Muscle layer of colon (tissue), 2 donors: Measurements from ENCODE around the gene CCDC97.

Experiments
- H3K27ac ChIP-seq: one replicate; pipeline ENCODE4 v1.7.0; 2013; ENCODE audit warnings: low read depth, mild to moderate bottlenecking, low read length, moderate library complexity
- H3K27me3 ChIP-seq, 2 donors: one replicate each; pipeline ENCODE4 v1.7.0; 2013; ENCODE audit warnings: low read length in 2 of 2, mild to moderate bottlenecking in 2 of 2; ENCODE audit not compliant: insufficient read depth in 2 of 2, control insufficient read depth in 1 of 2
- H3K36me3 ChIP-seq: one replicate; pipeline ENCODE4 v1.7.0; 2013; ENCODE audit warnings: mild to moderate bottlenecking, low read length; ENCODE audit not compliant: insufficient read depth
- H3K4me1 ChIP-seq: one replicate; pipeline ENCODE4 v1.7.0; 2013; ENCODE audit warnings: mild to moderate bottlenecking, low read length; ENCODE audit not compliant: insufficient read depth
- H3K4me3 ChIP-seq, 2 donors: one replicate each; pipeline ENCODE4 v1.7.0; 2013; ENCODE audit warnings: low read length in 2 of 2, low read depth in 1 of 2, mild to moderate bottlenecking in 1 of 2, moderate library complexity in 1 of 2
- H3K9ac ChIP-seq: one replicate; pipeline ENCODE4 v1.7.0; 2013; ENCODE audit warnings: low read length
- H3K9me3 ChIP-seq: one replicate; pipeline ENCODE4 v1.7.0; 2013; ENCODE audit warnings: mild to moderate bottlenecking, low read length
- donor health status: abdominal sarcoma.
- donor health status: Adenocarcinoma of cecum.

CCDC97 gene

DNA sequence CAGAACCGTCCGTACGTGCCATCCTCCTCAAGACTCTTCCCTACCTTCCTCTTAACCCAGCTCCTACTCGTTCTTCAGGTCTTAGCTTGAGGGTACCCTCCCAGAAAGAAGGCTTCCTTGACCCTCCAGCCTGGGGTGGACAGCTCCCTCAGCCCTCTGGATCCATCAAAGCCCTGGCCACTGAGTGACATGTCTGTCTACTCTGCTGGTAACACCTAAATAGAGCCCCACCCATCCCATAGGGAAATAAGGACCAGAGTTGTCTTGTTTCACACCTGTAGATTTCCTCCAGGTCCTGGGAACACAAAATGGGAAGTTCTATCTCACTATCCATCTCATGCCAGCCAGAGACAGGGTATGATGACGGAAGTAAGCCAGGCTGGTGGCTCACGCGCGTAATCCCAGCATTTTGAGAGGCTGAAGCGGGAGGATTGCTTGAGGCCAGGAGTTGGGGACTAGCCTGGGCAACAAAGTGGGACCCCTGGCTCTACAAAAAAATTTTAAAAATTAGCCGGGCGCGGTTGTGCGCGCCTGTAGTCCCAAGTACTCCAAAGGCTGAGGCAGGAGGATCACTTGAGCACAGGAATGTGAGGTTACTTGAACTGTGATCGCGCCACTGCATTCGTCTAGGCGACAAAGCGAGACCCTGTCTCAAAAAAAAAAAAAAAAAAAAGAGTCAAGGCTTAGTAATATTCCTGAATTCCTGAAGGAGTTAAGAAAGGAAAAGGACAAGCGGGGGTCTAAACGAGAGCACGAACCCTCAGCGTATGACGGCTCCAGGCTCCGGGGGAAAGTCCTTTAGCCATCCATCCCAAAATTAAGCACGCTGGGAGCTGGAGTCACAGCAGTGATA is 566 bp upstream of the CCDC97 start:
- Histone ChIP-seq H3K36me3 (peaks cover 54% of the 10 kb centered on the region), H3K4me3 (peak overlapping the region; percentile 96 to 97), H3K27ac (peak overlapping the region; percentile 99), H3K9ac (peak overlapping the region; percentile 79), H3K27me3 (no peaks in the 10 kb centered on the region), H3K4me1 (peaks cover 33% of the 10 kb centered on the region), H3K9me3 (no peaks in the 10 kb centered on the region)

DNA sequence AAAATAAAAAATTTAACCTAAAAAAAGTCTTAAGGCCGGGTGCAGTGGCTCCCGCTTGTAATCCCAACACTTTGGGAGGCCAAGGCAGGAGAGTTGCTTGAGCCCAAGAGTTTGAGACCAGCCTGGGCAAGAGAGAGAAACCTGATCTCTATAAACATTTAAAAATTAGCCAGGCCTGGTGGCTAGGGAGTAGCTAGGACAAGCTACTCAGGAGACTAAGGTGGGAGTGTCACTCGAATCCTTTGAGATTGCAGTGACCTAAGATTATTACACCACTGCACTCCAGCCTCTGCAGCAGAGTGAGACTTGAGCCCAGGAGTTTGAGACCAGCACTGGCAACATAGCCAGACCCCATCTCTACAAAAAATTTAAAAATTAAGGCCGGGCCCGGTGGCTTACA is 1.1 kb downstream of the CCDC97 start:
- H3K4me1 ChIP-seq = peaks cover 33% of the 10 kb centered on the region
- no peaks in the 10 kb centered on the region for H3K9me3 ChIP-seq
- H3K36me3 ChIP-seq = peaks cover 40% of the 10 kb centered on the region
- peak overlapping the region; percentile 1 for H3K27ac ChIP-seq
- H3K27me3 ChIP-seq = no peaks in the 10 kb centered on the region
- H3K4me3 ChIP-seq = peak overlapping the region in 1 of 2 donors; percentile 97
- peak overlapping the region; percentile 79 for H3K9ac ChIP-seq

DNA sequence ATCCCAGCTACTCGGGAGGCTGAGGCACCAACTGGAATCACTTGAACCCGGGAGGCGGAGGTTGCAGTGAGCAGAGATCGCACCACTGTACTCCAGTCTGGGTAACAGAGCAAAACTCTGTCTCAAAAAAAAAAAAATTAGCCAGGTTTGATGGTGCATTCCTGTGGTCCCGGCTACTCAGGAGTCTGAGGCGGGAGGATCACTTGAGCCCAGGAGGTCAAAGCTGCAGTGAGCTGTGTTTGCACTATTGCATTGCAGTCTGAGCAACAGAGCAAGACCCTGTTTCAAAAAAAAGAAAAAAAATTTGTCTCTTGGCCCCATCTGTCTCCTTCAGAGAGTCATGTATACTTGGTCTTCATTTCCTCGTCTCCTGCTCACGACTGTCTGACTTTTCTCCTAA is 1.6 kb downstream of the CCDC97 start:
- peak overlapping the region; percentile 1 for H3K27ac ChIP-seq
- H3K27me3 ChIP-seq = no peaks in the 10 kb centered on the region
- H3K4me1 ChIP-seq = peaks cover 33% of the 10 kb centered on the region
- no peak overlapping the region for H3K4me3 ChIP-seq
- peaks cover 40% of the 10 kb centered on the region for H3K36me3 ChIP-seq
- no peaks in the 10 kb centered on the region for H3K9me3 ChIP-seq
- no peak overlapping the region for H3K9ac ChIP-seq

DNA sequence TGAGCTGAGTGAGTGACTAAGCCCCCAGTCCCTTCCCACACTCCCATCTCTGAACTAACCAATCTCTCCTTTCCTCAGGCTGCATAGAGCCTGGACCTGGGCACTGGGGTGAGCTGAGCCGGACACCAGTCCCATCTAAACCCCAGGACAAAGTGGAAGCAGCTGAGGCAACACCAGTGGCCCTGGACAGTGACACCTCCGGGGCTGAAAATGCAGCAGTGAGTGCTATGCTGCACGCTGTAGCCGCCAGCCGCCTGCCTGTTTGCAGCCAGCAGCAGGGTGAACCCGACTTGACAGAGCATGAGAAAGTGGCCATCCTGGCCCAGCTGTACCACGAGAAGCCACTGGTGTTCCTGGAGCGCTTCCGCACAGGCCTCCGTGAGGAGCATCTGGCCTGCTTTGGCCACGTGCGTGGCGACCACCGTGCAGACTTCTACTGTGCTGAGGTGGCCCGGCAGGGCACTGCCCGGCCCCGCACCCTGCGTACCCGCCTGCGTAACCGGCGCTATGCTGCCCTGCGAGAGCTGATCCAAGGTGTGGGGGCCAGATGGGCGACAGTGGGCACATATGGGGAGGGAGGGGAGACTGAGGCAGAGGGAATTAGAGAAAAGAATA is 6.4 kb downstream of the CCDC97 start:
- Histone ChIP-seq H3K4me3 (no peak overlapping the region), H3K4me1 (peaks cover 5% of the 10 kb centered on the region), H3K27me3 (no peaks in the 10 kb centered on the region), H3K27ac (no peak overlapping the region), H3K9me3 (no peaks in the 10 kb centered on the region), H3K9ac (no peak overlapping the region), H3K36me3 (peaks cover 68% of the 10 kb centered on the region)

DNA sequence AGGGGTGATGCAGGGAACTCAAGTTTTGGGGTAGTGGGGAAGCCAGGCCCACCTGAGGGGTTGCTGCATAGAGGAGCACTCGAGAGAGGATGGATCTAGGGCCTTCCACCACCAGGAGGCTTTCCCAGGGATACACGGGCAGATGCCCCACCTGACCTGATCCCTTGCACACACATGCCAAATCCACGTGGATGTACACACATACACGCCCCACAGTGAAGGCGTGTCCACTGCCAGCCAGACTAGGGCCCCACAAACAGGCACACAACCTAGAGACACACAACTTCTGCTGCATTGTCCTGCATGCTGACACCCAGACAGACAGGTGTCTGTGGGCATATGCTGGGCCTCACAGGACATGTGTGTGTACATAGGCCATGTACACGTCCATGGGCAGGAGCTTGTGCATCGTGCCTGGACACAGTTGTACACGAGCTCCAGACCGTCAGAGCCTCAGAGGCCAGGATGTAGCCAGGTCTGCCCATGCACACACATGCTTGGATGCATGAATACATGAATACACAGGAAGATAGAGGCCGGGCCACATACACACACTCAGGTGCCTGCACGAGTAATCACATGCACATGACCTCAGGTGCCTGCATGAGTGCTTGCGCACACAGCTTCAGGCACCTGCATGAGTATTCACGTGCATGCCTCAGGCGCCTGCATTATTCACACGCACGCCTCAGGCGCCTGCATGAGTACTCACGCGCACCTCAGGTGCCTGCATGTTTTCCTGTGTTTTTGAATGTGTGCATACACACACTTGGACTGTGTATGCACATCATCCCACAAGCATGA is 8.9 kb downstream of the CCDC97 start:
- H3K4me1 ChIP-seq = peaks cover 25% of the 10 kb centered on the region
- peaks cover 63% of the 10 kb centered on the region for H3K36me3 ChIP-seq
- H3K27me3 ChIP-seq = no peaks in the 10 kb centered on the region
- no peak overlapping the region for H3K4me3 ChIP-seq
- no peaks in the 10 kb centered on the region for H3K9me3 ChIP-seq
- H3K27ac ChIP-seq = no peak overlapping the region
- no peak overlapping the region for H3K9ac ChIP-seq

DNA sequence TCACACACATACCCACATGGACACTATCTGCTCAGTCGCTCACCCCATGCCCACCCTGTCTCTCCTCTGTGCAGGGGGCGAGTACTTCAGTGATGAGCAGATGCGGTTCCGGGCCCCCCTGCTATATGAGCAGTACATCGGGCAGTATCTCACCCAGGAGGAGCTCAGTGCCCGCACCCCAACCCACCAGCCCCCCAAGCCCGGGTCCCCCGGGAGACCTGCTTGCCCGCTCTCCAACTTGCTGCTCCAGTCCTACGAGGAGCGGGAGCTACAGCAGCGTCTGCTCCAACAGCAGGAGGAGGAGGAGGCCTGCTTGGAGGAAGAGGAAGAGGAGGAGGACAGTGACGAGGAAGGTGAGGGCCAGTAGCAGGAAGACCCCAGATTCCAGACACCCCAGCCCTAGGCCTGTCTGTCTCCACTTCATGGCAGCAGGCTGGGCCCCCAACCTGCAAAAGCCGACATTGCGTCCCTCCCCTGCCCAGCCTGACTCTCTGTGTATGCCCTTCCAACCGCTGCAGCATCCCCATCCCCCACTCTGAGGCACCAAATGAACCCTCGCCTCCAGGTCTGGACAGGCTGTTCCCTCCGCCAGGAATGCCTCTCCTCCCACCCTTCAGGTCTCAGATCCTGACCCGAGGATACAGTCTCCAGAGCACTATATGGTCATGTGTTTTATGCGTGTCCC is 9.7 kb downstream of the CCDC97 start:
- no peaks in the 10 kb centered on the region for H3K9me3 ChIP-seq
- H3K27me3 ChIP-seq = no peaks in the 10 kb centered on the region
- no peak overlapping the region for H3K27ac ChIP-seq
- no peak overlapping the region for H3K9ac ChIP-seq
- H3K36me3 ChIP-seq = peaks cover 63% of the 10 kb centered on the region
- H3K4me3 ChIP-seq = no peak overlapping the region
- H3K4me1 ChIP-seq = peaks cover 33% of the 10 kb centered on the region

DNA sequence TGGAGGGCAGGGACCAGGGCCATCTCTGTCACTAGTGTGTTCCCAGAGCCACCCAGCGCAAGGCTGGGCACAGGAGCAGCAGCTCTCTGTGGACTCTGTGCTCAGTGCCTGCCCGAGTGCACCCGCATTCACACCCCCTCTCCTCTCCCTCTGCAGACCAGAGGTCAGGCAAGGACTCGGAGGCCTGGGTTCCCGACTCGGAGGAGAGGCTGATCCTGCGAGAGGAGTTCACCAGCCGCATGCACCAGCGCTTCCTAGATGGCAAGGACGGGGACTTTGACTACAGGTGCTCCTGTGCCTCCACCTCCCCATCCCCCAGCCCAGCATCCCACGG is 10.2 kb downstream of the CCDC97 start:
- H3K9me3 ChIP-seq = no peaks in the 10 kb centered on the region
- no peak overlapping the region for H3K9ac ChIP-seq
- no peak overlapping the region for H3K27ac ChIP-seq
- peaks cover 36% of the 10 kb centered on the region for H3K4me1 ChIP-seq
- peaks cover 63% of the 10 kb centered on the region for H3K36me3 ChIP-seq
- no peak overlapping the region for H3K4me3 ChIP-seq
- no peaks in the 10 kb centered on the region for H3K27me3 ChIP-seq

DNA sequence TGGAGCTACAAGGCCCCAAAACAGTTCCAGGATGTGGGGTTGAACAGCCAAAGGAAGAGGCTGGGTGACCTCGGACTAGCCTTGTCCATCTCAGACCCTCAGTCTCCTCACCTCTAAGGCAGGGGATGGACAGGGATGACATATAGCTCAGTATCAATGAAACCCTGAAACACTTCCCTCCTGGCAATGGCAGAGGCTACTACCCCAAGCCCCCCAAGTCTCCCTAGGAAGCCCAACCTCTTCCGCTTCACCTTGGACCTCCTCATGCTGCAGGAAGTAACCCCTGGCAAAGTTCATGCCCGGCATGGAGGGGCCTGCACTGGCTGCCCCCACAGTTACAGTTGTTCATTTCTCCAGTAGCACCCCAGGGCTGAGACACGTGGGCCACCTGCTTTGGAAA is 10.6 kb downstream of the CCDC97 start:
- no peak overlapping the region for H3K9ac ChIP-seq
- peaks cover 63% of the 10 kb centered on the region for H3K36me3 ChIP-seq
- H3K27me3 ChIP-seq = no peaks in the 10 kb centered on the region
- H3K9me3 ChIP-seq = no peaks in the 10 kb centered on the region
- peaks cover 36% of the 10 kb centered on the region for H3K4me1 ChIP-seq
- no peak overlapping the region for H3K4me3 ChIP-seq
- no peak overlapping the region for H3K27ac ChIP-seq

DNA sequence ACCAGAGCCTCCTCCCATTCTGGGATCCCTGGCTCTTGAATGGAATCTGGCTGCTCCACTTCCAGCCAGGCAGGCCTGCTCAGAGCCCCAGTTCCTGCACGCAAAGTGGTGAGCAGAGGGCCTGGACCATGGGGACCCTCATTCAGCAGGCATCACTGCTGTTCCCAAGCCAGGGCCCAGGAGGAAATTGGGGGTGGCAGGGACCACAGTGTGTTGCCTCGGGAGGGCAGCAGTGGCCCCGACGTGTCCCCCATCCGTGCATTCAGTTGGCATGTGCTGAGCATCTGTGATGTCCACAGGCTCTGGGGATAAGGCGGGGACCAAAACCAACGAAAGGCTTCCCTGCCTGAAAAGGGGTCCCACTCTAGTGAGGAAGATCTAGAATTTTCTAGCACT is 11.2 kb downstream of the CCDC97 start:
- H3K27me3 ChIP-seq = no peaks in the 10 kb centered on the region
- peak overlapping the region; percentile 24 for H3K27ac ChIP-seq

DNA sequence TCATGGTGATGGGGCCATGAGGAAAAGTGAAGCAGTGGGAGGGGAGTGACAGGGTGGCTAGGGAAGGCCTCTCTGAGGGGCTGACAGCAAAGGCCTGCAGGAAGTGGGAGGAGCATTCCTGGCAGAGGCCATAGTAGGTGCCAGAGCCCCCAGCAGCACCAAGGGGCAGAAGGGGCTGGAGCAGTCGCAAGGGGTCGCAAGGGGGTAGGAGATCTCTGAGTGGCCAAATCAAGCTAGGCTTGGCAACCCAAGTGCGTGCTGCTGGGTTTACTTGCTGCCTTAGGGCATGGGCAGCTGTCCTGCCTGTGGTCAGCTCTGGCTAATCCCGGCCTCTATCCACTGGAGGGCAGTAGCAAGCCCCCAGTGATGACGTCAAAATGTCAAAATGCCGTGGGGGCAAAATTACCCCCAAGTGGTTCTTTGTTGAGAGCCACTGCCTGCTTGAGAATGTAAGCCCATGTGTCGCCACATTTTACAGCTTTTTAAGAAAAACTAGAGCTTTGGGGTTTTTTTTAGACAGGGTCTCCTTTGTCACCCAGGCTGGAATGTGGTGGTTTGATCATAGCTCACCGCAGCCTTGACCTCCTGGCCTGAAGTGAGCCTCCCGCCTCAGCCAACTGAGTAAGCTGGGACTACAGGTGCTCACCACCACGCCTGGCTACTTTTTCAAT is 11.8 kb downstream of the CCDC97 start:
- H3K36me3 ChIP-seq = peaks cover 53% of the 10 kb centered on the region
- H3K9ac ChIP-seq = no peak overlapping the region
- no peaks in the 10 kb centered on the region for H3K27me3 ChIP-seq
- no peak overlapping the region for H3K27ac ChIP-seq
- H3K9me3 ChIP-seq = no peaks in the 10 kb centered on the region
- peaks cover 43% of the 10 kb centered on the region for H3K4me1 ChIP-seq
- no peak overlapping the region for H3K4me3 ChIP-seq

More for the DNA sequence above, 11.2 kb downstream of the CCDC97 start:
- Histone ChIP-seq H3K36me3 (peaks cover 58% of the 10 kb centered on the region), H3K9me3 (no peaks in the 10 kb centered on the region), H3K4me3 (no peak overlapping the region), H3K4me1 (peaks cover 39% of the 10 kb centered on the region), H3K9ac (no peak overlapping the region)
